ENCODE measurements around the gene CD2.

CD2 gene

DNA sequence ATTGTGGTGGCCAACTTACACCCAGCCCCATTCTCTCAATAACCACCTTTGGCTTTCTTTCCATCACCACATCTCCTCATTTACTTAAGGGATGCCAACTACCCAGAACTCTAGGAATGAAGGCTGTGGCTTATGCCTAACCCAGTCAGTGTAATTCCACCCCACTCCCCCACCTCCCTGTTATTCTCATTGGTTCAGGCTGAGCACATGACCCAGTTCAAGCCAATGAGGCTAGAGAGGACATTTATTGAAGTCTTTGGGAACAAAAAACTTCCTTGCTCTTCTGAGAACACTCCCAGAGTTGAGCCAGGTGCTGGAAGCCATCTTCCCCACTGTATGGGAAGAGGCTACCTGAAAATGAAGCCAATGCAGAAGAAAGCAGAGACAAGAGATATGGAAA is 22.8 kb upstream of the CD2 start:
- no peak overlapping the region for H3K4me2 ChIP-seq (ENCODE audit: low read depth, low read length)
- no peak overlapping the region for H3K27ac ChIP-seq (ENCODE audit: low read length)
- H3F3A ChIP-seq (ENCODE audit: insufficient read depth, low read length): no peaks in the 10 kb centered on the region
- no peaks in the 10 kb centered on the region for H3K36me3 ChIP-seq (replicated peaks; ENCODE audit: insufficient read depth, low read length)
- H3K79me2 ChIP-seq (ENCODE audit: low read length): no peaks in the 10 kb centered on the region
- no peaks in the 10 kb centered on the region for H3K27me3 ChIP-seq (replicated peaks; ENCODE audit: insufficient read depth, low read length)
- no peak overlapping the region for H3K4me3 ChIP-seq (ENCODE audit: low read length)
- no peaks in the 10 kb centered on the region for H3K9me3 ChIP-seq (replicated peaks; ENCODE audit: insufficient read depth, low read length)
- H4K20me1 ChIP-seq (ENCODE audit: insufficient read depth, low read length): no peaks in the 10 kb centered on the region
- no peak for TF ChIP-seq EZH2phosphoT487 (IDR thresholded peaks at IDR 0.05; ENCODE audit: low read length)
- TF ChIP-seq, protein P1, sequence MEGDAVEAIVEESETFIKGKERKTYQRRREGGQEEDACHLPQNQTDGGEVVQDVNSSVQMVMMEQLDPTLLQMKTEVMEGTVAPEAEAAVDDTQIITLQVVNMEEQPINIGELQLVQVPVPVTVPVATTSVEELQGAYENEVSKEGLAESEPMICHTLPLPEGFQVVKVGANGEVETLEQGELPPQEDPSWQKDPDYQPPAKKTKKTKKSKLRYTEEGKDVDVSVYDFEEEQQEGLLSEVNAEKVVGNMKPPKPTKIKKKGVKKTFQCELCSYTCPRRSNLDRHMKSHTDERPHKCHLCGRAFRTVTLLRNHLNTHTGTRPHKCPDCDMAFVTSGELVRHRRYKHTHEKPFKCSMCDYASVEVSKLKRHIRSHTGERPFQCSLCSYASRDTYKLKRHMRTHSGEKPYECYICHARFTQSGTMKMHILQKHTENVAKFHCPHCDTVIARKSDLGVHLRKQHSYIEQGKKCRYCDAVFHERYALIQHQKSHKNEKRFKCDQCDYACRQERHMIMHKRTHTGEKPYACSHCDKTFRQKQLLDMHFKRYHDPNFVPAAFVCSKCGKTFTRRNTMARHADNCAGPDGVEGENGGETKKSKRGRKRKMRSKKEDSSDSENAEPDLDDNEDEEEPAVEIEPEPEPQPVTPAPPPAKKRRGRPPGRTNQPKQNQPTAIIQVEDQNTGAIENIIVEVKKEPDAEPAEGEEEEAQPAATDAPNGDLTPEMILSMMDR (IDR thresholded peaks at IDR 0.05; ENCODE audit: low read length): no peak
- no peak for TF ChIP-seq EZH2 (optimal IDR thresholded peaks at IDR 0.05; ENCODE audit: low read depth, low read length)
- H3K9ac ChIP-seq (ENCODE audit: low read length): no peak overlapping the region
- no peak for DNase-seq
- H3K9me2 ChIP-seq (replicated peaks; ENCODE audit: insufficient read depth, low read length): no peaks in the 10 kb centered on the region
- no peaks in the 10 kb centered on the region for H3K4me1 ChIP-seq (ENCODE audit: low read length)
- no peak overlapping the region for H2AFZ ChIP-seq (ENCODE audit: low read length)

DNA sequence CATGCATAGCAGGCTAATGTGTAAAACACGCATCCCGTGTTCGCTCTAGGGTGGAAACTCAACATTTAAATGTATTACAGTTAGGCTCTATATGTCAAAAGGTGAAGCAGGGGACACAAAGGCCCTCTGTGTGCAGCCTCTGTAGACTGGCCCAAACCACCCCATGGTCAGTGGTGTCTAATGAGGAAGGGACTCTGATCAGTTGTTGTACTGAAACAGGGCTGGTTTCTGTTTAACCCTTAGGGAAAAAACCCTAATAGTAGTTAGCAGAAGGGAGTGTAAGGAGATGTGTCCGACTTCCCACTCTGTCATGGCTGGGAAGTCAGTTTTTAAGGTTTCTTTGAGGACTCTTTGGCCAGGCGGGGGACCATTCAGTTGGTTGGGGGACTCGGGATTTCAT is 21.5 kb upstream of the CD2 start:
- Histone ChIP-seq H3K9ac (ENCODE audit: low read length) (no peak overlapping the region), H2AFZ (ENCODE audit: low read length) (no peak overlapping the region), H3K9me2 (replicated peaks; ENCODE audit: insufficient read depth, low read length) (no peaks in the 10 kb centered on the region), H3K36me3 (replicated peaks; ENCODE audit: insufficient read depth, low read length) (no peaks in the 10 kb centered on the region), H3K27me3 (replicated peaks; ENCODE audit: insufficient read depth, low read length) (no peaks in the 10 kb centered on the region), H3K4me3 (ENCODE audit: low read length) (no peak overlapping the region), H3K27ac (ENCODE audit: low read length) (no peak overlapping the region), H4K20me1 (ENCODE audit: insufficient read depth, low read length) (no peaks in the 10 kb centered on the region), H3F3A (ENCODE audit: insufficient read depth, low read length) (no peaks in the 10 kb centered on the region), H3K9me3 (replicated peaks; ENCODE audit: insufficient read depth, low read length) (no peaks in the 10 kb centered on the region), H3K79me2 (ENCODE audit: low read length) (no peaks in the 10 kb centered on the region), H3K4me1 (ENCODE audit: low read length) (peaks cover 4% of the 10 kb centered on the region; the same call in 1 of the 2 replicates), H3K4me2 (ENCODE audit: low read depth, low read length) (no peak overlapping the region)
- no peak for DNase-seq
- no peak for TF ChIP-seq EZH2phosphoT487 (IDR thresholded peaks at IDR 0.05; ENCODE audit: low read length)
- no peak for TF ChIP-seq EZH2 (optimal IDR thresholded peaks at IDR 0.05; ENCODE audit: low read depth, low read length)
- TF ChIP-seq, protein P1 (IDR thresholded peaks at IDR 0.05; ENCODE audit: low read length): no peak

DNA sequence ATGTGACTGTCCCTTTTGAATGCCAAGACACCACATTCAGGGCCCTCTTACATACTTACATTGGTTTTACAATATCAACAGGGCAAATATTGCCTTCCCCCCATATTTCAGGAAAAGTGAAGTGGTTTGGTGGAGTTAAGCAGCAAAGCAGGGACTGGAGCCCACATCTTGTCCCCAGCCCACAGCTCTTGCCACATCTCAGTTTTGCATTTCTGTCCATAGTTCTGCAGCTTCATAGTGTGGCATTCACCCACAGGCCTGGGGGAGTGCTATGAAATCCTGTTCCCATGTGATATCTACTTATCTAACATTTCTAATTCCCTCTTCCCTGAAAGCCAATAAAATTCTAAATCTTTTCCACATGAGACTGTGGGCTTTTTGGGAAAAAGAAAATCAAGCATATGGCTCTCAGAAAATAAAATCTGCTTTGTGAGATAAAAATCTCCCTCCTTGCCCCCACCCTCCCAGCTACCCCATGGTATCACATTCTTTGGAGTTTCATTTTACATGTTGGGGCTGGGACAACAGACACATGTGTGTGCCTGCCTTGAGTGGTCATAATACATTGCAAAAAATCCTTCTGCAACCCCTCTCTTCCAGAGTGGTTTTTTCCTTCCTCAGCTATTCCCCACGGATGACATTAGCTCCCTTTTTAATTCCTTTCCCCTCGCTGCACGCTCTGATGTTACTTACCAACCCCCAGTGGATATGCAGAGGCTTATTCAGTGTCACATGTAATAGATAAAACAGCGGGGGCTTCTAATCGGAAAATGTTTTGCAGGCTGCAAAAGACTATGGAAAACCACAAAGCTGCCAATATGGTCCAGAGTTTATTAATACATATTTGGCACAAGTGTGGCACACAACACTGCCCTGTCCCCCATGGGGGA is 20.5 kb upstream of the CD2 start:
- Histone ChIP-seq H3K27me3 (replicated peaks; ENCODE audit: insufficient read depth, low read length) (no peaks in the 10 kb centered on the region), H3K79me2 (ENCODE audit: low read length) (no peaks in the 10 kb centered on the region), H3K9ac (ENCODE audit: low read length) (no peak overlapping the region), H2AFZ (ENCODE audit: low read length) (no peak overlapping the region), H3K4me2 (ENCODE audit: low read depth, low read length) (no peak overlapping the region), H3K9me2 (replicated peaks; ENCODE audit: insufficient read depth, low read length) (no peaks in the 10 kb centered on the region), H3K4me3 (ENCODE audit: low read length) (no peak overlapping the region), H3K9me3 (replicated peaks; ENCODE audit: insufficient read depth, low read length) (no peaks in the 10 kb centered on the region), H3K27ac (ENCODE audit: low read length) (no peak overlapping the region), H3K4me1 (ENCODE audit: low read length) (peaks cover 14% of the 10 kb centered on the region), H4K20me1 (ENCODE audit: insufficient read depth, low read length) (no peaks in the 10 kb centered on the region), H3K36me3 (replicated peaks; ENCODE audit: insufficient read depth, low read length) (no peaks in the 10 kb centered on the region), H3F3A (ENCODE audit: insufficient read depth, low read length) (peaks cover 6% of the 10 kb centered on the region; the same call in 1 of the 2 replicates)
- TF ChIP-seq EZH2 (optimal IDR thresholded peaks at IDR 0.05; ENCODE audit: low read depth, low read length): no peak
- TF ChIP-seq, protein P1 (IDR thresholded peaks at IDR 0.05; ENCODE audit: low read length): no peak
- no peak for DNase-seq
